ENCODE measurements around the gene TRIM67.

DNA sequence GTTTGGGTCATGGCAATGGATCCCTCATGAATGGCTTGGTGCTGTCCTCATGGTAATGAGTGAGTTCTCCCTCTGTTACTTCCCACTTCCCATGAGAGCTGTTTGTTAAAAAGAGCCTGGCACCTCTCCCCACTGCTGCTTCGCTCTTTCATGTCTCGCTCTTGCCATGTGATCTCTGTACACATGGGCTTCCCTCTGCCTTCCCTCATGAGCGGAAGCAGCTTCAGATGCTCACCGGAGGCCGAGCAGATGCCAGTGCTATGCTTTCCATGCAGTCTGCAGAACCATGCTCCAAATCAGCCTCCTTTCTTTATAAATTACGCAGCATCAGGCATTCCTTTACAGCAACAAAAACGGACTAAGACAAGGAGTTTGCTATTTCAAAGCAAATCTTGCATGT lies 64.3 kb downstream of the TRIM67 start:
- TF ChIP-seq POLR2AphosphoS5 (IDR thresholded peaks at IDR 0.05; ENCODE audit: low read depth, low read length) (no peak), POLR2A (IDR thresholded peaks at IDR 0.05; ENCODE audit: low read depth, low read length) (no peak), TAF1 (IDR thresholded peaks at IDR 0.05; ENCODE audit: low read depth, low read length) (no peak)
